Endothelial cell of umbilical vein (primary cell): ENCODE results near the gene IDI2. TPM values are rescaled to one million over a fixed set of nuclear protein-coding genes. Genes with fewer than 3 reads are reported as not detected.

ENCODE experiments used
- BruUV-seq: library from RNA; stranded (reverse); fragments of 400-500 nt; replicated peaks from 2 replicates; lab custom pipeline; 2021; lab: Mats Ljungman, UMichigan
- CTCF ChIA-PET: fragments of 300-600, 350-600 bp; sonication (Branson Sonifier 250); formaldehyde crosslinking; loops from one replicate; lab custom pipeline; 2021; ENCODE audit warnings: antibody characterized with exemption, inconsistent platforms; lab: Charles Lee
- POLR2A ChIA-PET: fragments of 300-600, 350-600 bp; sonication (Branson Sonifier 250); formaldehyde crosslinking; loops from one replicate; lab custom pipeline; 2021; ENCODE audit warnings: antibody characterized with exemption, inconsistent platforms; lab: Charles Lee
- DNase-seq: peaks from one replicate; pipeline ENCODE4 v3.0.0-alpha.2; 2011; ENCODE audit warnings: low read depth, low spot score
- FAIRE-seq: peaks from 2 replicates; lab custom pipeline; 2011; peaks lifted over from hg19 to GRCh38; lab: Jason Lieb, UNC
- H2AFZ ChIP-seq: 2 replicates; pipeline ENCODE4 v1.6.0; 2012; ENCODE audit warnings: low read depth, low read length, control low read depth, inconsistent platforms
- H3K27ac ChIP-seq: 2 replicates; pipeline ENCODE4 v1.5.1; 2011; ENCODE audit warnings: low read depth, mild to moderate bottlenecking, control low read depth, low read length, moderate library complexity; ENCODE audit not compliant: insufficient read depth
- H3K27me3 ChIP-seq, 2 experiments: 2 replicates each; pipeline versions ENCODE4 v1.6.0 to v1.6.1; 2011; ENCODE audit warnings: low read length in 2 of 2, mixed read lengths in 1 of 2; ENCODE audit not compliant: control insufficient read depth in 2 of 2, insufficient read depth in 2 of 2
- H3K36me3 ChIP-seq, 2 experiments: 2 replicates in 1 of 2; 3 replicates in 1 of 2; pipeline ENCODE4 v1.5.1; 2011; ENCODE audit warnings: low read length in 2 of 2, mild to moderate bottlenecking in 1 of 2, moderate library complexity in 1 of 2; ENCODE audit not compliant: control insufficient read depth in 2 of 2, insufficient read depth in 2 of 2; ENCODE audit errors: extremely low read depth in 1 of 2
- H3K4me1 ChIP-seq: 3 replicates; pipeline ENCODE4 v1.5.1; 2011; ENCODE audit warnings: mild to moderate bottlenecking, low read length; ENCODE audit not compliant: control insufficient read depth, insufficient read depth; ENCODE audit errors: extremely low read depth
- H3K4me2 ChIP-seq: 2 replicates; pipeline ENCODE4 v1.6.1; 2011; ENCODE audit warnings: low read length, control low read depth, mixed read lengths; ENCODE audit not compliant: insufficient read depth
- H3K4me3 ChIP-seq, 3 experiments: fragments of 200-600 bp in 1 of 3; sonication (generic), shearing (Covaris generic) in 1 of 3; replicated peaks in 1 of 3; 2 replicates each; pipeline ENCODE4 v1.5.1; 2011 to 2016; ENCODE audit warnings: control low read depth in 3 of 3, low read length in 3 of 3, mild to moderate bottlenecking in 2 of 3, inconsistent platforms in 1 of 3, low read depth in 1 of 3, moderate library complexity in 1 of 3; ENCODE audit not compliant: insufficient read depth in 1 of 3
- H3K79me2 ChIP-seq: 2 replicates; pipeline ENCODE4 v1.6.0; 2012; ENCODE audit warnings: low read length, inconsistent platforms; ENCODE audit not compliant: control insufficient read depth, insufficient read depth
- H3K9ac ChIP-seq: replicated peaks from 2 replicates; pipeline ENCODE3; 2011; ENCODE audit warnings: low read length, control low read depth; ENCODE audit not compliant: insufficient read depth; ENCODE audit errors: extremely low read depth
- H3K9me1 ChIP-seq: replicated peaks from 3 replicates; pipeline ENCODE4 v1.6.0; 2011; ENCODE audit warnings: mild to moderate bottlenecking, low read length; ENCODE audit not compliant: control insufficient read depth, insufficient read depth; ENCODE audit errors: extremely low read depth
- H3K9me3 ChIP-seq: replicated peaks from 2 replicates; pipeline ENCODE4 v1.5.1; 2012; ENCODE audit warnings: low read length, inconsistent platforms; ENCODE audit not compliant: control insufficient read depth, insufficient read depth
- H4K20me1 ChIP-seq: replicated peaks from 2 replicates; pipeline ENCODE3; 2011; ENCODE audit warnings: mild to moderate bottlenecking, low read length; ENCODE audit not compliant: control insufficient read depth, insufficient read depth; ENCODE audit errors: extremely low read depth
- EZH2 ChIP-seq: IDR thresholded peaks from 2 replicates; pipeline ENCODE4 v1.6.1; 2012; ENCODE audit warnings: borderline replicate concordance, low read depth, mild to moderate bottlenecking, moderate library complexity, low read length, inconsistent platforms; ENCODE audit not compliant: severe bottlenecking
- JUN ChIP-seq: IDR thresholded peaks from 2 replicates; pipeline ENCODE4 v1.6.1; 2011; ENCODE audit warnings: borderline replicate concordance, low read depth; ENCODE audit not compliant: insufficient read length, insufficient read depth
- MYC ChIP-seq: IDR thresholded peaks from one replicate; pipeline ENCODE4 v1.6.1; 2011; ENCODE audit warnings: mild to moderate bottlenecking, low read depth, low read length
- POLR2A ChIP-seq: IDR thresholded peaks from 2 replicates; pipeline ENCODE4 v1.6.1; 2012; ENCODE audit warnings: low read depth, mild to moderate bottlenecking, control low read depth, low read length
- POLR2AphosphoS5 ChIP-seq: IDR thresholded peaks from 2 replicates; pipeline ENCODE4 v1.6.1; 2012; ENCODE audit warnings: low read depth, mild to moderate bottlenecking, control low read depth, low read length, moderate library complexity; ENCODE audit not compliant: insufficient read depth
- dilution Hi-C: fragments of 300-500 bp; cut with MboI; formaldehyde crosslinking; loops from one replicate; pipeline ENCODE4 v1.15.0; 2019; ENCODE audit warnings: low sequenced_read_pairs; ENCODE audit not compliant: extremely low pct_ligation_motif_present
- intact Hi-C: fragments of 100-400 bp; cut with micrococcal nuclease; formaldehyde crosslinking; loops from one replicate; pipeline ENCODE4 v1.10.0; 2022
- polyA plus RNA-seq, 4 experiments: library from polyadenylated mRNA; depleted of rRNA in 3 of 4; stranded (reverse) in 3 of 4; unstranded in 1 of 4; fragments of >200 nt; gene quantifications; 2 replicates each; pipeline versions ENCODE4 v1.2.1 to v1.2.3, GENCODE V29; 2011 to 2012; ENCODE audit warnings: missing spikeins in 1 of 4
- total RNA-seq: library from RNA; stranded (reverse); gene quantifications from 2 replicates; pipeline ENCODE4 v1.2.3, GENCODE V29; 2021
- TF ChIP-seq, protein P1 (sequence below), 2 donors: IDR thresholded peaks; 1 replicate in 1 of 2; 2 replicates in 1 of 2; pipeline ENCODE4 v1.5.1; 2011; ENCODE audit warnings: low read length in 2 of 2, mild to moderate bottlenecking in 2 of 2, moderate library complexity in 2 of 2, control low read depth in 1 of 2, inconsistent platforms in 1 of 2, low read depth in 1 of 2; ENCODE audit not compliant: insufficient read depth in 1 of 2; ENCODE audit errors: extremely low read depth in 1 of 2

The IDI2 gene
- total and polyA plus RNA-seq, 2 donors (not counting 3 experiments of a cell fraction or from before 2014, with no cell fraction given): not detected

DNA sequence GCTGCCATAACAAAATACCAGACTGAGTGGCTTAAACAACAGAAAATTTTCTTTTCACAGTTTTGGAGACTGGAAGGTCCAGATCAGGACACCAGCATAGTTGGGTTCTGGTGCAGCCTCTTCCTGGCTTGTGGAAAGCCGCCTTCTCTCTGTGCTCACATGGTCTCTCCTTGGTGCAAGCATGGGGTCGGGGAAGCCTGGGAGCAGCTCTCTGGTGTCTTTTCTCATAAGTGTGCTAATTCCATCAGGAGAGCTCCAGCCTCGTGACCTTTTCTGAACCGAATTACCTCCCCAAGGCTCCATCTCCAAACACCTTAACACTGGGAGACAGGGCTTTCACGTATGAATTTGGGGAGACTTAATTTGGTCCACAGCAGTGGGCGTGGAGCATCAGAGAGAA is 42.3 kb downstream of the IDI2 start:
- CTCF ChIA-PET: interaction anchor here (1.5 kb wide), 1 partner anchor 12 kb away, joined by 3 read pairs; no protein-coding TSS in a partner anchor
- Histone ChIP-seq H3K4me2 (no peak overlapping the region), H3K36me3 (no peaks in the 10 kb centered on the region), H3K9ac (no peak overlapping the region), H2AFZ (no peak overlapping the region), H3K9me3 (no peaks in the 10 kb centered on the region), H3K27me3 (no peaks in the 10 kb centered on the region), H3K4me1 (peaks cover 7% of the 10 kb centered on the region), H3K27ac (no peak overlapping the region), H4K20me1 (no peaks in the 10 kb centered on the region), H3K79me2 (peaks cover 4% of the 10 kb centered on the region), H3K4me3 (no peak overlapping the region), H3K9me1 (no peaks in the 10 kb centered on the region)
- POLR2A ChIA-PET: no interaction called here
- BruUV-seq: no TSS peak
- dilution Hi-C loops: no loop called here
- DNase-seq (no peak), FAIRE-seq (no peak)
- intact Hi-C loops: no loop called here
- TF ChIP-seq, protein P1, sequence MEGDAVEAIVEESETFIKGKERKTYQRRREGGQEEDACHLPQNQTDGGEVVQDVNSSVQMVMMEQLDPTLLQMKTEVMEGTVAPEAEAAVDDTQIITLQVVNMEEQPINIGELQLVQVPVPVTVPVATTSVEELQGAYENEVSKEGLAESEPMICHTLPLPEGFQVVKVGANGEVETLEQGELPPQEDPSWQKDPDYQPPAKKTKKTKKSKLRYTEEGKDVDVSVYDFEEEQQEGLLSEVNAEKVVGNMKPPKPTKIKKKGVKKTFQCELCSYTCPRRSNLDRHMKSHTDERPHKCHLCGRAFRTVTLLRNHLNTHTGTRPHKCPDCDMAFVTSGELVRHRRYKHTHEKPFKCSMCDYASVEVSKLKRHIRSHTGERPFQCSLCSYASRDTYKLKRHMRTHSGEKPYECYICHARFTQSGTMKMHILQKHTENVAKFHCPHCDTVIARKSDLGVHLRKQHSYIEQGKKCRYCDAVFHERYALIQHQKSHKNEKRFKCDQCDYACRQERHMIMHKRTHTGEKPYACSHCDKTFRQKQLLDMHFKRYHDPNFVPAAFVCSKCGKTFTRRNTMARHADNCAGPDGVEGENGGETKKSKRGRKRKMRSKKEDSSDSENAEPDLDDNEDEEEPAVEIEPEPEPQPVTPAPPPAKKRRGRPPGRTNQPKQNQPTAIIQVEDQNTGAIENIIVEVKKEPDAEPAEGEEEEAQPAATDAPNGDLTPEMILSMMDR (IDR thresholded peaks at IDR 0.05; ENCODE audit: extremely low read depth in 1 of 2, insufficient read depth in 1 of 2, low read depth in 1 of 2, low read length in 2 of 2): no peak
- TF ChIP-seq POLR2A (no peak), POLR2AphosphoS5 (no peak), MYC (no peak), EZH2 (no peak), JUN (no peak)
